Measurements from ENCODE around the gene MX2.

DNA sequence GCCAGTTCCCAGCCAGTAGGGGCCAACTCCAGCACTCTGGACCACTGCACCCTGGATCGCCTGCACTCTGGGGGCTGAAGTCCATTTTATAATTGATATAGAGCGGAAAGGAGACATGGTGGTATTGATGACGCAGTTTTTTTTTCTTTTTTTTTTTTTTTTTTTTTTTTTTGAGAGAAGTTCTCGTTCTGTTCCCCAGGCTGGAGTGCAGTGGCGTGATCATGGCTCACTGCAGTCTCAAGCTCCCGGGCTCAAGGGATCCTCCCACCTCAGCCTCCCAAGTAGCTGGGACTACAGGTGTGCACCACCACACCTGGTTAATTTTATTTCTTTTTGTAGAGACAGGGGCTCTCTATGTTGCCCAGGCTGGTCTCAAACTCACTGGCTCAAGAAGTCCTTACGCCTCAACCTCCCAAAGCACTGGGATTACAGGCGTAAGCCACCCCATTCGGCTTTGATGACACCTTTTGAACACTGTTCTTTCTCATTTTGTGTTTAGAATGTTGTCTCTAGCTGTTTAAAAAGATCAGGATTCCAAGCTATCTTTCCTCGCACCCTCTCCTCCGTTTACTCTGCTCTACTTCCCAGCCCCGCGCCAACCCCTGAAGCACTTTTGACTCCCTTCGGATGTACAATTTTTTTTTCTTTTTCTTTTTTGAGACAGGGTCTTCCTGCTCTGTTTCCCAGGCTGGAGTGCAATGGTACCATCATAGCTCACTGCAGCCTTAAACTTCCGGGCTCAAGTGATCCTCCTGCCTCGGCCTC lies 960 bp downstream of the MX2 start:
- no peak for TF ChIP-seq POLR2A (IDR thresholded peaks at IDR 0.05)
- TF ChIP-seq, protein P1, sequence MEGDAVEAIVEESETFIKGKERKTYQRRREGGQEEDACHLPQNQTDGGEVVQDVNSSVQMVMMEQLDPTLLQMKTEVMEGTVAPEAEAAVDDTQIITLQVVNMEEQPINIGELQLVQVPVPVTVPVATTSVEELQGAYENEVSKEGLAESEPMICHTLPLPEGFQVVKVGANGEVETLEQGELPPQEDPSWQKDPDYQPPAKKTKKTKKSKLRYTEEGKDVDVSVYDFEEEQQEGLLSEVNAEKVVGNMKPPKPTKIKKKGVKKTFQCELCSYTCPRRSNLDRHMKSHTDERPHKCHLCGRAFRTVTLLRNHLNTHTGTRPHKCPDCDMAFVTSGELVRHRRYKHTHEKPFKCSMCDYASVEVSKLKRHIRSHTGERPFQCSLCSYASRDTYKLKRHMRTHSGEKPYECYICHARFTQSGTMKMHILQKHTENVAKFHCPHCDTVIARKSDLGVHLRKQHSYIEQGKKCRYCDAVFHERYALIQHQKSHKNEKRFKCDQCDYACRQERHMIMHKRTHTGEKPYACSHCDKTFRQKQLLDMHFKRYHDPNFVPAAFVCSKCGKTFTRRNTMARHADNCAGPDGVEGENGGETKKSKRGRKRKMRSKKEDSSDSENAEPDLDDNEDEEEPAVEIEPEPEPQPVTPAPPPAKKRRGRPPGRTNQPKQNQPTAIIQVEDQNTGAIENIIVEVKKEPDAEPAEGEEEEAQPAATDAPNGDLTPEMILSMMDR (IDR thresholded peaks at IDR 0.05) = no peak
- TF ChIP-seq EP300 (IDR thresholded peaks at IDR 0.05) = no peak

Measured in tibial nerve (tissue), 4 donors.